GM21423 (cell line): ENCODE results near the gene TSN.
"Not testable (repeated sequence)": the region's sequence is repeated elsewhere in the genome, so short reads cannot be mapped to it uniquely, and the experiment has no call there.

Experiments used
- ATAC-seq: cut with Tn5 transposase; IDR thresholded peaks from one replicate; pipeline ENCODE4 v1.9.1; 2021; ENCODE audit warnings: mild to moderate bottlenecking, moderate library complexity; ENCODE audit not compliant: unreplicated experiment

TSN gene

DNA sequence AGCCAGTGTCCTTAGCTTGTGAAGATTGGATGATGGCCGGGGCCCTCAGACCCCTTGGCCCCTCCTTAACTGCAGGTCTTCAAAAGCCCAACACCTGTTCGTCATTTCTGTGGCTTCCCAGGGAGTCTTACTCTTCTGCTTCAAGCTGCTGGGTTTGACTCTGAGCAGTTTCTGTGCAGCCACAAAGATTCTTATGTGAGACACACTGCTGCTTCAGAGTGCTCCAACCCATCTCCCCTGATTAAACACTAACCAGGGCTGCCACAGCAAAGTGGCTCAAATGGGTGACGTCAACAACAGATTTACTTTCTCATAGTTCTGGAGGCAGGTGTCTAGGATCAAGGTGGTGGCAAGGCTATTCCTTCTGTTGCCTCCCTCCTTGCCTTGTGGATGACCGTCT lies 40.8 kb downstream of the TSN start:
- ATAC-seq, result peak; percentile 93

DNA sequence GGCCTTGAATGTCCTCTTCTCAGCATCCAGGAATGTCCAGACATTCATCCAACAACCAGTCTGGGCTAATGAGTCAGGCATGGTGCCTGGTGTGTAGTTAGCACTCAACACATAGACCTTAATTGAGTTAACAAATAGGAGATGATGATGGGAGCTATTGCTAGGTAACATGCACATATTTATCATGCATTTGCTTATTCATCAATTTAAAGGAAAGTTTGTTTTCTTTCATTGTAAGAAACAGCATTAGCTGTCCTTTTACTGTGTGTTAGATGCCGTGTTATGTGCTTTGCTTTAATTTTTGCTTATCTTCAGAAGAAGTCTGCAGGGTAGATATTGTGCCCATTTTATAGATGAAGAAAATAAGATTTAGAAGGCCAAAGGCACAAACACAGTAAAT lies 43.2 kb downstream of the TSN start:
- no peak for ATAC-seq

DNA sequence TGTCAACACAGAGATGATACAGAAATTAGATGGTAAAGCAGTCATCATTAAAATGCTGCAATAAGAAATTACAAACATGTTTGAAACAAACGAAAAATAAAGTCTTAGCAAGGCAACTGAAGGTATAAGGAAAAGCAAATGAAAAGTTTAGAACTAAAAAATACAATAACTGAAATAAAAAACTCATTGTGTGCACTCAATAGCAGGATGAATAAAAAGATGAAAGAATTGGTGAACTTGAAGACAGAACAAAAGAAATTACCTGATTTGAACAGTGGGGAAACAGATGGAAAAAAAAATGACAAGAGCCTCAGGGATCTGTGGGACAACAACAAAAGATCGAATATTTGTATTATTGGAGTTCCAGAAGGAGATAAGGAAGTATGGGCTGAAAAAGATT lies 46.5 kb downstream of the TSN start:
- ATAC-seq, result no peak

DNA sequence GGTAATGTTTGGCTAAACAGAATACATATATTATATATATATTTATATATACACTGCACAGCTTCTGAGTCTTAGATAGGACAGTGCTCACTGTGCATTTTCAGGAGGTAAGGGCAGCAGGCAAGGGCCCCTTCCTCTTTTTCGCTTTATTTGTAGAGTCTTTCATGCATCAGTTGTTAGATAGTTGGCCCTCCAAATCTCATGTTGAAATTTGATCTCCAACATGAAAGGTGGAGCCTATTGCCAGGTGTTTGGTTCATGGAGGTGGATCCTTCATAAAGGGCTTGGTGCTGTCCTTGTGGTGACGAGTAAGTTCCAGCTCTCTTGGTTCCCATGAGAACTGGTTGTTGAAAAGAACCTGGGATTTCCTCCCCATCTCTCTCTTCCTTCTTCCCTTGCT lies 48.1 kb downstream of the TSN start:
- no peak for ATAC-seq

DNA sequence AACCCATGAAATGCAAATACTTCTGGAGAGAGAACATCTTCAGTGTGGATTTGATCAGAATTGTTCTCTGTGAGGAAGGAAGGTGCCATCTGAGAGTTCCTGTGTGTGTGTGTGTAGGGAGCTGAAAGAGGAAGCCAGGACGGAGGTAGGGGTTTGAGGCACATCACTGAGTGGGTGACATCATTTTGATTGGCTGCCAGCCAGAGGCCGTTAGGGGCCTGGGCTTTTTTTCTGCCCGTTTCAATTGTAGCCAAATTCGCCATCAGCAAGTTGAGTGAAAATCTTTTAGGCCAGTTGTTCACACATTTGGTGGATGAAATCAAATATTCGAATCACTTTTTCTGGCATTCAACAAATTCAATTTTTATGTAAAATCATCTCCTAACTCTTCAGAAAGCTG lies 48.9 kb downstream of the TSN start:
- peak; percentile 93 for ATAC-seq

DNA sequence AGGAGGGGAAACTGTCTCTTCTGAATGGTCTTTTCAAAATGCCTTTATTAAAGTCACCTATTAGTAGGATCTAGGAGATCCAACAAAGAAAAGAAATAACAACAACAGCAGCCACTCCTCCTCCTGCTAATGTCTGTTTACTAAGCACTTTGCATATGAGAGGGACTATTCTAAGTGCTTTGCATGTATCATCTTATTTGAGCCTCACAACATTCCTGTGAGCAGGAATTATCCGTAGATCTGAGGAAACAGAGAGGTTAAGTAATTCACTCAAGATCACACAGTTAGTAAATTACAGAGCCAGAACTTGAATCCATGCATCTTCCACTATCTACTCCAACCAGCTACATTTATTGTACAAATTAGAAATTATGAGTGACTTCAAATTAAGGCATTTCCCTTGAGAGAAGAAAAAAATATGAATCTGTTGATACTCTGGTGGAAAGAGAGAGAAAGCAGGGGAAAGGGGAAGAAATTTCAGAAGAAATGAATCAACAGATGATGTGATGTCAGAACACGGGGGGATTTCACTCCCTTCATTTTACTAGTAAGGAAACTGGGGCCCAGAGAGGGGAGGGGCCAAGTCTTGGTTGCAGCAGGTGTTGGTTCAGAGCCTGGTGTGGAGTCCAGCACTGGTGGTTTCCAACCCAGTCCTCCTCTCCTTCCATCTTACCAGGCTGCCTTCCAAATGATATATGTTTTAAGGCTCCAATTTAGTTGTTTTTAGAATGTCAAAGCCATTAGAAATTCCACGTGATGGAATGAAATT lies 49.7 kb downstream of the TSN start:
- ATAC-seq, result no peak

DNA sequence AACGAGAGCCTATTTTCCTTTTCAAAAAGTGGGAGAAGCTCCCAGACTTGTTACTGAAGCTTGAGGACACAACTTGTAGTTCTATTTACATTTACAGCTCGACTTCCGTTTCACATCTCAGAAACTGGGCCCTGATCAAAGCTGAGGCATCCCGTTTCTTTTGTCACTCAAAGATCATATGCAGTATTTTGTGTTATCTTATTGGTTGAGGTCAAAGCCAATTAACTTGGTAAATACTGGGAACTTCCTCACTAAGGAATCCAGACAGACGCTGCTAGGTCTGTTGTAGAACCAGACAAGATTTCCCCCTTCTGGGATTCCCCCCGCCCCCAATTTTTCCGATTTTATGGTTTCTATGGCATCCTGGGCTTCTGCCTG lies 50.3 kb downstream of the TSN start:
- ATAC-seq, result no peak

DNA sequence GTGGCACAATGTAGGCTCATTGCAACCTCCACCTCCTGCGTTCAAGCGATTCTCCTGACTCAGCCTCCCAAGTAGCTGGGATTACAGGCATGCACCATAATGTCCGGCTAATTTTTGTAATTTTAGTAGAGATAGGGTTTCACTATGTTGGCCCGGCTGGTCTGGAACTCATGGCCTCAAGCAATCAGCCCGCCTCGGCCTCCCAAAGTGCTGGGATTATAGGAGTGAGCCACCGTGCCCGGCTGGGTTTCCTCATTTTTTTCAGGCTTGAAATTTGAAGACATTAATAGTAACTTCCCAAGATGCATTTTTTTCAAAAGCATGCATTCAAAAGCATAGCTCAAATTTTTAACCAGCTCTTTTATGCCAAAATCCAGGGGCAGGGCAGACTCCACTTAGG lies 52.3 kb downstream of the TSN start:
- ATAC-seq, result not testable (repeated sequence)

DNA sequence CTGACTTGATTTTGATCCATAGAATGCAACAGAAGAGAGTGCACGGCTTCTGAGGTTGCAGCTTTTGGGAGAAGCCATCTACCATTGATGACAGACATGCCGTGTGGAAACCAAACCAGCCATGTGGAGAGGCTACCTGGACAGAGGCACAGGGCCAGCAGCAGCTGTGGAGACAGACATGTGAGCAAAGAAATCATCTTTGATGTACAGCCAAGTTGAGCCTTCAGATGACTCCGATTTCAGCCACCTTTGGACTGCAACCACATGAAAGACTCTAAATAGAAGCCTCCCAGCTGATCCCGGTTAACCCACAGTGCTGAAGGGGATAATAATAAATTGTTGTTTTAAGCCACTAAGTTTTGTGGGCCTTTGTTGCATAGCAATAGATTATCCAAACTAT lies 54.2 kb downstream of the TSN start:
- no peak for ATAC-seq

DNA sequence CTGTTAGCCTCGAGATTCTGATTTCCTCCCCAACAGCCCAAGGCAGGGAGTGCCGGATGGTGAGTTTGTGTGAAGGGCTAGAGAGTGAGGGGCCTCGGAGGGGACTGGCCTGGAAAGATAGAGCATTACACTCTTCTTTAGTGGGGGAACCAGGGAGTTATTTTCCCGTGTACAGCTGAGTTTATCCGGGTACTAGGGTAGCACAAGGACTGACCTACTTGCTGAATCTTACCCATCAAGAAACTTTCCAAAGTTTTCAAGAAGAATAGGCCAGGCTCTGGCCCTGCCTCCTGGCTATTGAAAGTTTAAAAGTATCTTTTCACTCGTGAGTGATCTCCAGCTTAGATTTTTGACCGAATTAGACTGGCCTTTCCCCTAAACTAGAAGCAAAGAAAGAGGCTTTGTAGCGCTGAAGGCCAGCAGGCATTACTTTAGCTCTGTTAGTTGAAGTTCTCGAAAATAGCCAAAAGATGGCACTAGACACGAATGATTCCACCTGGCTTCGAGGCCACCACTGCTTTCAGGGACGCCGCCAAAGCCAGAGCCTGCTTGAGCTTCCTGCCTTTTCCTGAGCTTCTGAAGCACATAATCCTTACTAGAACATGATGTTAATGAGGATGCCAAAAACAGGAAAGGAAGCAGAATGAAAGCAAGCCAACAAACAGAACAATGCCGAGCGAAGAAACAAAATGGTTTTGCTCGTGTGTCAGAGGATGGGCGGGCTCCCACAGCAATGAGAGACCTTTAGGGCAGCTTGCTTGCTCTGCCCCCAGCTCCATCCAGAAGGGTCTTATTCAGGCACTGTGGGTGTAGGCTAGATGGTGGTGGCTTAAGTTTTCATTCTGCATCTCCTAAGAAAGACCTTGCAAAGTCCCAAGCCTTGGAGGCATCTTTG lies 55.8 kb downstream of the TSN start:
- ATAC-seq, result peak; percentile 86

DNA sequence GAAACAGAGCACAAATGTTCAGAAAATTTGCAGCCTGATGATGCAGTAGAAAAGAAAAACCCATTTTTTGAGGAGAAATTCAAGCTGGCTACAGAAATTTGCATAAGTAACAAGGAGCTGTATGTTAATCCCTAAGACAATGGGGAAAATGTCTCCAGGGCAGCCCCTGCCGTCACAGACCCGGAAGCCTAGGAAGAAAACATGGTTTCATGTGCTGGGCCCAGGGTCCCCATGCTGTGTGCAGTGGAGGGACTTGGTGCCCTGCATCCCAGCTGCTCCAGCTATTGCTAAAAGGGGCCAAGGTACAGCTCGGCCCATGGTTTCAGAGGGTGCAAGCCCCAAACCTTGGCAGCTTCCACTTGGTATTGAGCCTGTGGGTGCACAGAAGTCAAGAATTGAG lies 57.6 kb downstream of the TSN start:
- ATAC-seq, result not testable (repeated sequence)

DNA sequence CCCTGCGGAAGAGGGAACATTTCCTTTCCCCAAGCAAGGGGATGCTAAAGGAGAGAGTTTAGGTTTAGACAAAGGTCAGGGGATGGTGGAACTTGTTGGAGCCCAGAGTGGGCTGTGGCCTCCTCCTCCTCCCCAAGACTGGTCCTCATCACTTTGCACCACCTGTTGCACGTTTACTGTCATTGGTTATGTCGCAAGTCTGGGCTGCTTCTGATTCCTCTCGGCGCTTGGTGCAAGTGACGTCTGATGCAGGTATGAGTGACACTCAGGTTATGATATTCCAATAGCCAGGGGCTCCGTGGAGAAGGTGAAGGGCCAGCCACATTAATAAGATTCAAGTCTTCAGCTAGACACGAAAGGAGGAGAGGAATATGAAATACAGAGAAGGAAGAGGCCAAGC lies 59.8 kb downstream of the TSN start:
- ATAC-seq, result no peak

DNA sequence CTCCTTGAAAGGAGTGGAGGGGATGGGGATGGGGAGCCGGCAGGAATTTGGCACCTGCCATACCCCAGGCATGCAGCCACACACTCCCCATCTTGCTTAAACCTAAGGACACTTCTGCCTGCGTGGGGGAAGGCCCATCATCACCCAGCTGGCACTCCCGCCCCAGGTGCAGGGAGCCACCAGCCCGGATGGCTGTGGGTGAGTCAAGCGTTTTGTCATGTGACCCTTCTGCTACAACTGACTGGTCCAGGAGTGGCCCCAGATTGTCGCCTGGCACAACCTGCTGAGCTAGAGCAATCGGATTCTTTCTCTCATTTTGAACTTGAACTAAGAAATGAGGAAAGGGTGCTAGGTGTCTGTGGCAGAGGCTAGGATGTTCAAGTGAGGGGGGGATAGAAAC lies 61.3 kb downstream of the TSN start:
- no peak for ATAC-seq

DNA sequence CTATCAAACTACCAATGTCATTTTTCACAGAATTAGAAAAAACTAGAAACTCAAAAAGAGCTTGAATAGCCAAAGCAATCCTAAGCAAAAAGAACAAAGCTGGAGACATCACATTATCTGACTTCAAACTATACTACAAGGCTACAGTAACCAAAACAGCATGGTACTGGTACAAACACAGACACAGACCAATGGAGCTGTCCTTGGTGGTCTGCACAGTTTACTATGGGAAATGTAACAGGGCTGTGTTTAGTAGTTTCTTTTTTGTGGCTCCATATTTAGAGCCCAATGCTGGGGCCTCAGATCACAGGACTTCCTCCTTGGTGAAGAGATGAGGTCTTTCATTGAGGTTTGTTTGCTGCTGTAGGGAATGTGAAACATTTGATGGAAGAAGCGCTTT lies 61.9 kb downstream of the TSN start:
- not testable (repeated sequence) for ATAC-seq
